Common myeloid progenitor, CD34-positive (primary cell): Measurements from ENCODE around the gene CCSER1.

Experiments
- CTCF ChIA-PET: fragments of 350-600 bp; sonication (Branson Sonifier 250); formaldehyde crosslinking; loops from one replicate; lab custom pipeline; 2021; ENCODE audit warnings: antibody characterized with exemption; lab: Charles Lee
- POLR2A ChIA-PET: fragments of 350-600 bp; sonication (Branson Sonifier 250); formaldehyde crosslinking; loops from one replicate; lab custom pipeline; 2021; ENCODE audit warnings: antibody characterized with exemption; lab: Charles Lee
- DNase-seq, 3 donors: peaks; one replicate each; pipeline versions ENCODE4 v3.0.0 to v3.0.0-alpha.2; 2013
- H3K27ac ChIP-seq, 2 experiments: 1 replicate in 1 of 2; 2 replicates in 1 of 2; pipeline ENCODE4 v1.7.0; 2013; ENCODE audit warnings: inconsistent platforms in 2 of 2, low read length in 2 of 2, mild to moderate bottlenecking in 2 of 2, low read depth in 1 of 2, moderate library complexity in 1 of 2; ENCODE audit not compliant: severe bottlenecking in 2 of 2, insufficient read depth in 1 of 2, poor library complexity in 1 of 2
- H3K27me3 ChIP-seq, 5 experiments: replicated peaks in 2 of 5; 1 replicate in 3 of 5; 2 replicates in 2 of 5; pipeline versions ENCODE4 v1.6.1 to v1.7.0; 2013; ENCODE audit warnings: low read length in 4 of 5, mild to moderate bottlenecking in 2 of 5, moderate library complexity in 2 of 5, inconsistent platforms in 1 of 5; ENCODE audit not compliant: insufficient read depth in 5 of 5, control insufficient read depth in 4 of 5
- H3K36me3 ChIP-seq, 4 experiments: 1 replicate in 2 of 4; 2 replicates in 2 of 4; pipeline versions ENCODE4 v1.6.1 to v1.7.0; 2013; ENCODE audit warnings: low read length in 3 of 4, control low read depth in 1 of 4, mild to moderate bottlenecking in 1 of 4; ENCODE audit not compliant: control insufficient read depth in 4 of 4, insufficient read depth in 4 of 4
- H3K4me1 ChIP-seq, 4 experiments: 1 replicate in 3 of 4; 2 replicates in 1 of 4; pipeline versions ENCODE4 v1.6.1 to v1.7.1; 2013; ENCODE audit warnings: low read length in 3 of 4, mild to moderate bottlenecking in 3 of 4, control low read depth in 1 of 4, inconsistent platforms in 1 of 4, moderate library complexity in 1 of 4; ENCODE audit not compliant: control insufficient read depth in 4 of 4, insufficient read depth in 4 of 4; ENCODE audit errors: control extremely low read depth in 1 of 4
- H3K4me3 ChIP-seq, 7 experiments: 1 replicate in 4 of 7; 2 replicates in 3 of 7; pipeline versions ENCODE4 v1.5.1 to v1.7.0; 2013; ENCODE audit warnings: mild to moderate bottlenecking in 7 of 7, low read length in 6 of 7, moderate library complexity in 6 of 7, inconsistent platforms in 2 of 7, low read depth in 2 of 7, control low read depth in 1 of 7; ENCODE audit not compliant: insufficient read depth in 4 of 7, control insufficient read depth in 1 of 7; ENCODE audit errors: extremely low read depth in 1 of 7
- H3K9me3 ChIP-seq, 5 experiments: 1 replicate in 4 of 5; 2 replicates in 1 of 5; pipeline versions ENCODE4 v1.6.1 to v1.7.1; 2013; ENCODE audit warnings: low read length in 4 of 5, mild to moderate bottlenecking in 2 of 5, inconsistent platforms in 1 of 5, low read depth in 1 of 5, moderate library complexity in 1 of 5; ENCODE audit not compliant: control insufficient read depth in 4 of 5, insufficient read depth in 2 of 5; ENCODE audit errors: control extremely low read depth in 1 of 5
- WGBS: methylation state at CpG from one replicate; pipeline ENCODE4 v1.1.5; 2013; ENCODE audit not compliant: insufficient coverage; 5-methylcytosine and 5-hydroxymethylcytosine counted together

Gene CCSER1

DNA sequence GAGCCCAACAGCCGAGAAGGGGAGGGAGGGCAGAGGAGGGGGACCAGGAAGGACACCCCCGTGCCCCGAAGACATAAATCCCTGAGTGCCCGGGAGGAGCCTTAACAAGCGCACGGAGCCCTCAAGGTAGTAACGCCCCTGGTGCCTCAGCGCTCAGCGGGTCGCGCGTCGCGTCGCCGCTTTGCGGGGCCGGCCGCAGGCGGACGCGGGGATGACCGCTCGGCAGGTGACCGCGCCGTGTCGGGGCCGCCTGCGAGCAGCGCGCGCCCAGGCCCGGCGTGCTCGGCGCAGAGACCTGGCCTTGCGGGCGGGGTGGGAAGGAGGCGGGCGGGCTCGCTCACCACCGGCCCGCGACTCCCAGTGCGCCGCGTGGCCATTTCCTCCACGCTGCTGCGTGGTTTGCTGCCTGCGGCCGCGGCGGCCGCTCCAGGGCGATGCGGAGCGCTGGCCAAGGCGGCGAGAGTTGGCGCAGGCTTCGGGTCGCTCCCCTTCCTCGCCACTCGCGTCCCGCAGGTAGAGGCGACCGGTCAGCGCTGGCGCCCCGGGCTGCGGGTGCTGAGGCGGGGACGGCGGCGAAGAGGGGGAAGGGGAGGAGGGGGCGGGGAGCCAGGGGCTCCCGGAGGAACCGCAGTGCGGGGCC, 632 bp downstream of the CCSER1 start:
- H3K36me3 ChIP-seq = no peaks in the 10 kb centered on the region
- 0% methylated on average over 41 of the region's 81 CpGs for WGBS
- POLR2A ChIA-PET = interaction anchor here (0.6 to 0.7 kb wide), 2 partner anchors 27 to 166 kb away, joined by 3 to 5 read pairs; no protein-coding TSS in a partner anchor
- CTCF ChIA-PET = no interaction called here
- no peaks in the 10 kb centered on the region for H3K27me3 ChIP-seq
- peak overlapping the region; percentile 83 to 92 (median 89) for H3K4me3 ChIP-seq
- peak overlapping the region; percentile 54 to 79 for H3K27ac ChIP-seq
- H3K9me3 ChIP-seq = no peaks in the 10 kb centered on the region
- peak; percentile 36 to 70 (median 64) for DNase-seq
- H3K4me1 ChIP-seq = peaks cover 4 to 29% (median 19%) of the 10 kb centered on the region in 4 experiments

DNA sequence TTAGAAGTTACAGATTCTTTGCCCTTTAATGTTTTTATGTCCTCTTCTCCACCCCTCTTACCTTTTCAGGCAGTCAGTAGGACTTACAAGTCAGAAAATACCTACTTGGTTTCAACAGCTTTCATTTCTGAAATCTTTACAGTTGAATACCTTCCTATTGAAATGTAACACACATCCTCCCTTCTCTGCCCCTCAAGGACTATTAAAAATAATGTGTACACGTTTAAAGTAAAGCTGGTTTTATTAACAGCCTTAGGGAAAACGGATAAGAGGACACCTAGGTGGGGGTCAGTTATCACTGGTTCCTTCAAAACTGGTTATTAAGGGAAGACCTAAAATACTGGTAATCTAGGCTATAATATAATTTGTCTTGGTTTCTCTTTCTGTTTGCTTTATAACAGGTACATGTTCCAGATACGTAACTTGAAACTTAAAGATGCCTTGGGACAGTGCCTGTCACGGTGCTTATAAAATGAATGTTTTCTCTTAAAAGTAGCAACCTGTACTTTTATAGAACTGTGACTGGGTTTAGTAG, 1.8 kb downstream of the CCSER1 start:
- peak in 1 of 3 donors; percentile 46 for DNase-seq
- ChIA-PET CTCF (interaction anchor here (0.6 kb wide), 1 partner anchor 112 kb away, joined by 3 read pairs; no protein-coding TSS in a partner anchor), POLR2A (no interaction called here)
- peak overlapping the region; percentile 46 to 79 for H3K27ac ChIP-seq
- H3K27me3 ChIP-seq = no peaks in the 10 kb centered on the region
- peaks cover 4 to 29% (median 19%) of the 10 kb centered on the region in 4 experiments for H3K4me1 ChIP-seq
- H3K36me3 ChIP-seq = no peaks in the 10 kb centered on the region
- WGBS = no CpG with 5 or more reads among the region's 4 CpGs
- H3K4me3 ChIP-seq = peak overlapping the region in 6 of 7 experiments; percentile 83 to 92 (median 88)
- no peaks in the 10 kb centered on the region for H3K9me3 ChIP-seq

DNA sequence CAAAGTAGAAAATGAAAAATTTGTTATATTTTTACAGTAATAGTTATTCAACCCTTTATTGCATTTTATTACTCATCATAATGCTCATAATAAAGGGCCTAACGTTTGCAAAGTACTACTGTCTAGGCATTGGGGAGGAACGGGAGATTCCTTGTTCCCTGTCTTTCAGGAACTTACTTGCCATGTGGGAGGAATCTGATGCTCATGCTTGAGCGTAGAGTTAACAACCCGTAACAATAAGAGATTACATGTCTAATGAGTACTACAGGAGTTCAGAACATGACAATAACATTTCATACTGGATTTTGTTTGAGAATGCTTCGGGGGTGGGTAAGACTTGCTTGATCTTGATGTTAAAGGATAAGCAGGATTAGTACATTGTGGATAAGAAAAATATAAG, 2.9 kb downstream of the CCSER1 start:
- ChIA-PET POLR2A (no interaction called here), CTCF (no interaction called here)
- WGBS = 88% methylated on average over 3 of the region's 5 CpGs

DNA sequence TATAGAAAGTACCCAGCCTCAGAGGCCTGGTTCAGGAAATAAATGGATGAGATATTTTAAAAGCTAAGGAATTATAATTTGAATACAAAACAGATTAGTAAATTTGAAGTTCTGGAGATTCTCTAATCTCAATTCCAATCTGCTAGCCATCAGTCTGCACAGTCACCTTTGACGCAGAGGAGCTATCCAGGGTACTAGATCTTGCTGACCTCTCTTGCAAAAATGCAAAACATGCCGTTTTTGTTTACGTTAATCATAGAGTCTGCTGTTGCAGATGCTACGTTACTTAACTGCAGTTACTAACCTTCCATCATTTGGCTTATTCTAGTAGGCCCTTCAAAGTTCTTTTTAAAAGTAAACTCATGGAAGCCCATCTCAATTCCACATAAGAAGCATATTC, 10.4 kb downstream of the CCSER1 start:
- no peaks in the 10 kb centered on the region for H3K9me3 ChIP-seq
- POLR2A ChIA-PET = no interaction called here
- no peaks in the 10 kb centered on the region for H3K36me3 ChIP-seq
- H3K4me1 ChIP-seq = no peaks in the 10 kb centered on the region
- CTCF ChIA-PET = no interaction called here
- 98% methylated on average over 4 of the region's 4 CpGs for WGBS
- peak in 1 of 3 donors; percentile 6 for DNase-seq
- H3K27ac ChIP-seq = no peak overlapping the region
- H3K4me3 ChIP-seq = no peak overlapping the region
- H3K27me3 ChIP-seq = no peaks in the 10 kb centered on the region

More for the DNA sequence above, 2.9 kb downstream of the CCSER1 start:
- H3K9me3 ChIP-seq = no peaks in the 10 kb centered on the region
- H3K4me3 ChIP-seq = no peak overlapping the region
- H3K4me1 ChIP-seq = peaks cover 4 to 29% (median 19%) of the 10 kb centered on the region in 4 experiments
- H3K27me3 ChIP-seq = no peaks in the 10 kb centered on the region
- no peaks in the 10 kb centered on the region for H3K36me3 ChIP-seq
- H3K27ac ChIP-seq = no peak overlapping the region
- no peak for DNase-seq

DNA sequence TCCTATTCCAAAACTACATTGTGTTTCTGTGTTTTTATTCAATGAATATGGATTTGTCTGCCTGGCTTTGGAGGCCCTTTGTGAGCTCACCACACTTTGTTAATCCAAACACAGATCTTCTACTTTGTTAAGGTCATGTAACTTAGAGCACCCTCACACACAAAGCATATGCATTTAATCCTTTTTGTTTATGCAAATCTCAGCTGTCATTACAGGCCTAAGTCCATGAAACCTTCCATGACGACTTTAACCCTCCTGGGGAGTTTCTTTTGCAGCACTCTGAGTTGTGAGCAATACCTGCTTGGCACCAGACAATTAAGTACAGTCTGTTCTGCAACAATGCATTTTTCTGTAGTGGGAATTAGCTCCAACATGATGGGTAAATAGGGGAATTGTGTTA, 14.9 kb downstream of the CCSER1 start:
- ChIA-PET POLR2A (no interaction called here), CTCF (interaction anchor here (0.9 kb wide), 1 partner anchor 10 kb away, joined by 3 read pairs; no protein-coding TSS in a partner anchor)
- no peak for DNase-seq
- Histone ChIP-seq H3K9me3 (no peaks in the 10 kb centered on the region), H3K27me3 (no peaks in the 10 kb centered on the region), H3K4me3 (no peak overlapping the region), H3K27ac (no peak overlapping the region), H3K36me3 (no peaks in the 10 kb centered on the region), H3K4me1 (no peaks in the 10 kb centered on the region)
- 83% methylated on average over 1 of the region's 1 CpG for WGBS

DNA sequence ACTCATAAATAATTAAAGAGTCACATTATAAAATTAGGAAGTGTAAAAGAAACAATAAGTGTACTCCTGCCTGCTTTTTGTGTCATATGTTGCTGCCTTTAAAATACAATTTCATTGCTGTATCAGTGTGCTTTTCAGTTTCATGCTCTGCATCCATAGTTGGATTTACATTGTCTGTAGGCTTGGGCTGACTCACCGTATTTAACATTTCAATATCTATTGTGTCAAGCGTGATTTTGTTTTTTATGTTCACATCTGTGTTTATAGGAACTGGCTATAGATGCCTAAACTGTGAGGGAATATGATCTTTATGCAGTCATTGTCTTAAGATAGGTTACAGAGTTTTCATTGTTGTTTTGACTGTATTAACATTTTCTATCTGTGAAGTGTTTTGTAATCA, 18.1 kb downstream of the CCSER1 start:
- 100% methylated on average over 1 of the region's 2 CpGs for WGBS
- Histone ChIP-seq H3K36me3 (no peaks in the 10 kb centered on the region), H3K27me3 (no peaks in the 10 kb centered on the region), H3K27ac (no peak overlapping the region), H3K9me3 (no peaks in the 10 kb centered on the region), H3K4me3 (no peak overlapping the region), H3K4me1 (no peaks in the 10 kb centered on the region)
- no peak for DNase-seq
- ChIA-PET CTCF (interaction anchor here (0.9 kb wide), 1 partner anchor 9 kb away, joined by 3 read pairs; no protein-coding TSS in a partner anchor), POLR2A (no interaction called here)

DNA sequence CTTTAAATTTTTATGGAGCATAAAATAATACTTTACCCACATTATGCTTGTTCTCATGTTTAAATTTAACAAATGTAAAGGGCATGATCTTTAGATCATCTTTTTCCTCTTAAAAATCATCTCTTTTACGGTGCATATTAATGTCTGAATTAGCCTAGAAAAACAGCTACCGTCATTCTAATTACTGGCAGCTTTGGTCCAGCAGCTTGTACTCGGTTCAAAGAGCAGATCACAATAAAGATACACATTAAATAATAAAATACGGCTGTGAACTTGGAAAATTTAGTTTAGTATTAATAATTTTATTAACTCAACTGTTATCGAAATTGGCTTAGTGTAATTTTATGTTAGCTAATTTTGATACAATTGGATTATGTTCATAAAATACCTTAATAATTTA, 19.1 kb downstream of the CCSER1 start:
- CTCF ChIA-PET = interaction anchor here (0.9 kb wide), 1 partner anchor 9 kb away, joined by 3 read pairs; no protein-coding TSS in a partner anchor

More for the DNA sequence above, 19.1 kb downstream of the CCSER1 start:
- H3K4me3 ChIP-seq = no peak overlapping the region
- no peak for DNase-seq
- H3K36me3 ChIP-seq = no peaks in the 10 kb centered on the region
- POLR2A ChIA-PET = no interaction called here
- WGBS = 100% methylated on average over 1 of the region's 5 CpGs
- H3K9me3 ChIP-seq = no peaks in the 10 kb centered on the region
- no peaks in the 10 kb centered on the region for H3K27me3 ChIP-seq
- H3K4me1 ChIP-seq = no peaks in the 10 kb centered on the region
- H3K27ac ChIP-seq = no peak overlapping the region
